Upper lobe of left lung (tissue), 6 donors: ENCODE measurements around the gene FGF1. TPM values are rescaled to one million over a fixed set of nuclear protein-coding genes. Genes with fewer than 3 reads are reported as not detected.

ENCODE experiments used
- ATAC-seq, 2 donors: fragments of 200-7000 bp; cut with Tn5 transposase; one replicate each; pipeline ENCODE4 v1.9.1; 2022; ENCODE audit warnings: mild to moderate bottlenecking in 2 of 2, moderate library complexity in 2 of 2; ENCODE audit not compliant: low FRiP score in 2 of 2
- DNase-seq, 2 donors: peaks; one replicate each; pipeline ENCODE4 v3.0.0-alpha.2; 2019 to 2020
- H3K27ac ChIP-seq, 4 donors: fragments of 200-600 bp; sonication (generic); one replicate each; pipeline ENCODE4 v1.5.1; 2016 to 2019
- H3K27me3 ChIP-seq, 4 donors: fragments of 200-600 bp; sonication (generic); one replicate each; pipeline ENCODE4 v1.5.1; 2017 to 2019
- H3K36me3 ChIP-seq, 4 donors: fragments of 200-600 bp; sonication (generic); one replicate each; pipeline ENCODE4 v1.5.1; 2016 to 2019
- H3K4me1 ChIP-seq, 4 donors: fragments of 200-600 bp; sonication (generic); one replicate each; pipeline ENCODE4 v1.5.1; 2018 to 2019
- H3K4me3 ChIP-seq, 4 donors: fragments of 200-600 bp; sonication (generic); one replicate each; pipeline ENCODE4 v1.5.1; 2017 to 2019; ENCODE audit warnings: mild to moderate bottlenecking in 2 of 4, moderate library complexity in 1 of 4
- H3K9me3 ChIP-seq, 4 donors: fragments of 200-600 bp; sonication (generic); one replicate each; pipeline ENCODE4 v1.5.1; 2018 to 2019
- EP300 ChIP-seq, 4 donors: sonication (generic); formaldehyde crosslinking; IDR thresholded peaks; one replicate each; pipeline ENCODE4 v1.5.1; 2017; ENCODE audit warnings: antibody characterized with exemption in 4 of 4, control low read depth in 2 of 4
- POLR2A ChIP-seq, 4 donors: fragments of 450-650 bp; IDR thresholded peaks; one replicate each; pipeline ENCODE4 v1.5.1; 2016 to 2017; ENCODE audit warnings: antibody characterized with exemption in 4 of 4, mild to moderate bottlenecking in 2 of 4
- POLR2AphosphoS5 ChIP-seq, 2 donors: sonication (generic); formaldehyde crosslinking; IDR thresholded peaks; one replicate each; pipeline ENCODE4 v1.5.1; 2017; ENCODE audit warnings: antibody characterized with exemption in 2 of 2
- WGBS, 2 donors: methylation state at CpG; one replicate each; pipeline ENCODE4 v1.1.5; 2017 to 2018; 5-methylcytosine and 5-hydroxymethylcytosine counted together
- total RNA-seq, 6 donors: library from RNA; depleted of rRNA in 4 of 6; stranded (reverse); fragments of >200 nt in 4 of 6; gene quantifications; one replicate each; pipeline versions ENCODE4 v1.1.0 to v1.2.1, GENCODE V29; 2016 to 2021
- TF ChIP-seq, protein P1 (sequence below), 6 experiments: fragments of 450-650 bp in 4 of 6; fragments of 200-600 bp in 2 of 6; sonication (generic) in 2 of 6; IDR thresholded peaks; one replicate each; pipeline ENCODE4 v1.5.1; 2016 to 2019; ENCODE audit warnings: antibody characterized with exemption in 6 of 6
- donor health status: DM: no; HTN: no; CAD: no; lungs with moderate emphysema.
- donor health status: DM: no; HTN: yes; CAD: no; lungs with severe emphysema.

The FGF1 gene
- total RNA-seq, 6 donors from 2014 or later, result 0.63 to 1.3 (median 0.77) TPM; not detected in 2

- H3K27me3 ChIP-seq, result no peaks in the 10 kb centered on the region
- H3K27ac ChIP-seq, result no peak overlapping the region
- H3K9me3 ChIP-seq, result no peaks in the 10 kb centered on the region
- ATAC-seq (no peak), DNase-seq (no peak)
- H3K4me3 ChIP-seq, result no peak overlapping the region
- TF ChIP-seq, protein P1, sequence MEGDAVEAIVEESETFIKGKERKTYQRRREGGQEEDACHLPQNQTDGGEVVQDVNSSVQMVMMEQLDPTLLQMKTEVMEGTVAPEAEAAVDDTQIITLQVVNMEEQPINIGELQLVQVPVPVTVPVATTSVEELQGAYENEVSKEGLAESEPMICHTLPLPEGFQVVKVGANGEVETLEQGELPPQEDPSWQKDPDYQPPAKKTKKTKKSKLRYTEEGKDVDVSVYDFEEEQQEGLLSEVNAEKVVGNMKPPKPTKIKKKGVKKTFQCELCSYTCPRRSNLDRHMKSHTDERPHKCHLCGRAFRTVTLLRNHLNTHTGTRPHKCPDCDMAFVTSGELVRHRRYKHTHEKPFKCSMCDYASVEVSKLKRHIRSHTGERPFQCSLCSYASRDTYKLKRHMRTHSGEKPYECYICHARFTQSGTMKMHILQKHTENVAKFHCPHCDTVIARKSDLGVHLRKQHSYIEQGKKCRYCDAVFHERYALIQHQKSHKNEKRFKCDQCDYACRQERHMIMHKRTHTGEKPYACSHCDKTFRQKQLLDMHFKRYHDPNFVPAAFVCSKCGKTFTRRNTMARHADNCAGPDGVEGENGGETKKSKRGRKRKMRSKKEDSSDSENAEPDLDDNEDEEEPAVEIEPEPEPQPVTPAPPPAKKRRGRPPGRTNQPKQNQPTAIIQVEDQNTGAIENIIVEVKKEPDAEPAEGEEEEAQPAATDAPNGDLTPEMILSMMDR (IDR thresholded peaks at IDR 0.05), result no peak
- TF ChIP-seq POLR2A (IDR thresholded peaks at IDR 0.05) (no peak), POLR2AphosphoS5 (IDR thresholded peaks at IDR 0.05) (no peak), EP300 (IDR thresholded peaks at IDR 0.05) (no peak)
- WGBS, 2 donors, result 76 to 91% methylated on average over 4 of the region's 4 CpGs
- peaks cover 0 to 8% (median 3%) of the 10 kb centered on the region in 4 donors for H3K4me1 ChIP-seq
- no peaks in the 10 kb centered on the region for H3K36me3 ChIP-seq
Measured at GRCh38 chr5:142659405-142659804, 26.5 kb downstream of the FGF1 start.

DNA sequence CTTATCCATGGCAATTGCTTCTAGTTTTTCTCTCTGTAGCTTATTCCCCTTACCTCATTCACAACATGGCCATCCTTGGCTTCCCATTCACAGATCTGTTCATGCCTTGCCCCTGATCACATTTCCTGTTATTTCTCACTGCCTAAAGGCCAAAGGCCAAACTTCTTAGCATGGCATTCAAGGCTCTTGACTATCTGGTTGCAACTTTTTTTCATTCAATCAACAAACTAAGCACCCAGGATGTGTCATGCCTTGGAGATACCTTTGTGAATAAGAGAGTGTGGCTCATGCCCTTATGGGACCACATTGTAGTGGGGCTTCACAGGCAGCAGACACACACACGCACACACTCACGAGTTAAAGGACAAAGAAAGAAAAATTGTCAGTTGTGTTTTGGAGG is 27.6 kb downstream of the FGF1 start:
- ATAC-seq, result no peak
- WGBS, 2 donors, result 89 to 91% methylated on average over 2 of the region's 2 CpGs

DNA sequence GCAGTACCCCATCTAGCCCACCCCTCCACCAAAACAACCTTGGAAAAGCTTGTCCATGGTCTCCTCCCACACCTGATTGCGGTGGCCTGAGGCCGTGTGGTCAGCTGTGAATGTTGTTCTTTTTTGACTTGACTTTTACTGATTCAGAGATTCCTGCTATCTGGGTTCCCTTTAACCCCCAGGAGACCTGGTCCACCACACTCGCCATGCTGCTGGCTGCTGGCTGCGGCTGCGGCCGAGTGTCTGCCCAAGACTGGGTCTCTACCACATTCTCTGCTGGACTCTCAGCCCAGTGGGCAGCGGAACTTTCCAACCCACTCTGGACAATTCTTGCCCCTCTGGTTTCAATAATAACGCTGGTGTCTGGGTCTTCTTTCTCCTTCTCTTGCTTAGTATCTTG is 28.4 kb downstream of the FGF1 start:
- Histone ChIP-seq H3K27ac (no peak overlapping the region), H3K9me3 (no peaks in the 10 kb centered on the region), H3K4me3 (no peak overlapping the region), H3K27me3 (no peaks in the 10 kb centered on the region), H3K4me1 (peaks cover 0 to 8% (median 3%) of the 10 kb centered on the region in 4 donors), H3K36me3 (no peaks in the 10 kb centered on the region)
- DNase-seq (peak in 1 of 2 donors; percentile 51), ATAC-seq (no peak)
- 94% methylated on average over 7 to 8 of the region's 8 CpGs for WGBS, 2 donors
- TF ChIP-seq, protein P1 (IDR thresholded peaks at IDR 0.05), result no peak
- TF ChIP-seq EP300 (IDR thresholded peaks at IDR 0.05) (no peak), POLR2A (IDR thresholded peaks at IDR 0.05) (no peak), POLR2AphosphoS5 (IDR thresholded peaks at IDR 0.05) (no peak)

More for the DNA sequence above, 27.6 kb downstream of the FGF1 start:
- no peak for DNase-seq
- H3K4me1 ChIP-seq, result peaks cover 0 to 8% (median 3%) of the 10 kb centered on the region in 4 donors
- H3K4me3 ChIP-seq, result no peak overlapping the region
- H3K36me3 ChIP-seq, result no peaks in the 10 kb centered on the region
- no peak overlapping the region for H3K27ac ChIP-seq
- no peaks in the 10 kb centered on the region for H3K9me3 ChIP-seq
- TF ChIP-seq POLR2A (IDR thresholded peaks at IDR 0.05) (no peak), EP300 (IDR thresholded peaks at IDR 0.05) (no peak), POLR2AphosphoS5 (IDR thresholded peaks at IDR 0.05) (no peak)
- TF ChIP-seq, protein P1 (IDR thresholded peaks at IDR 0.05), result no peak
- no peaks in the 10 kb centered on the region for H3K27me3 ChIP-seq

DNA sequence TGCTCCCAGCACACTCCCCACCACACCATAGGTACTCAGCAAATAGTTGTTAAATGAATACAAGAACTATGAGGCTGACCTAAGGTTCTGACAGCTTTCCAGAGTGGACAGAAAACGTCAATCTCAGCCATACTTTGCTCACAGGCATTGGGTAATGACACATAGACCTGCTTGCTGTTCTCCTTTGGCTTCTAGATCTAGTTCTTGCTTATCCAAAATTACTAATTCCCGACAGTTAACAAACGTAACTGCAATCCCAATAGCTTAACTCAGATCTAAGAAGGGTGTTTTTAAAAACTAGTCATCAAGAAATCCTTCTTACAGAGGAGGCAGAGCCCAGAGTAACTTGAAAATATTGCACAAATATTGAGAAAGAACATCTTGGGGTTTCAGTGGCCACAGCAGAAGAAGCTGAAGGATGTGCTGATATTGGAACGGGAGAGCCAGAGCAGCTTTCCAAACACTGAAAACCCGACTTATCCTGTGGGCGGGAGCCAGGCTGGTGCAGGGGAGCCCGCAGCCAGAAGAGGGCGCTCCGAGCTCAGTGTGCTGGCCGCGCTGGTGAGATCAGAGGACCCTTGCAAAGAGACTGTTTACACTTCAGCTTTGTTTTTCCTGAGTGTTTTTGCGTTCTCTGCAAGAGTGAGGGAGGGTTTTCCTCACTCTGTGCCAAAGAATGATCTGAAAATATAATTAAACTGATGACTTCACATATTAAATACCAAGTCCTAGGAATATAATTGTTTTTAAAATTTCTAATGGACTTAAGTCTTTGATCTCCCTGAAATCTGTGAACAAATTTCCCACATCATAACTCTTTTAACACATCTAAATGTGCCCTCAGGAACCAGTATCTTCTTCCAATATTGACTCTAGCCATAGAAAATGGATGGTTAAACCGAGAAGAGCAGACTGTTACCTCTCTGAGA is 30.3 kb downstream of the FGF1 start:
- peak; percentile 87 to 94 for ATAC-seq
- no peaks in the 10 kb centered on the region for H3K36me3 ChIP-seq

More for the DNA sequence above, 30.3 kb downstream of the FGF1 start:
- DNase-seq, result peak; percentile 76 to 95
- TF ChIP-seq POLR2AphosphoS5 (IDR thresholded peaks at IDR 0.05) (no peak), POLR2A (IDR thresholded peaks at IDR 0.05) (no peak), EP300 (IDR thresholded peaks at IDR 0.05) (no peak)
- TF ChIP-seq, protein P1 (IDR thresholded peaks at IDR 0.05), result peak; percentile 81 to 96 (median 91)
- H3K27ac ChIP-seq, result no peak overlapping the region
- no peak overlapping the region for H3K4me3 ChIP-seq
- no peaks in the 10 kb centered on the region for H3K9me3 ChIP-seq
- 22% methylated on average over 13 of the region's 13 CpGs for WGBS, 2 donors
- no peaks in the 10 kb centered on the region for H3K27me3 ChIP-seq
- peaks cover 0 to 8% (median 3%) of the 10 kb centered on the region in 4 donors for H3K4me1 ChIP-seq
